Measurements from ENCODE around the gene LANCL2. TPM values are rescaled to one million over a fixed set of nuclear protein-coding genes. Genes with fewer than 3 reads are reported as not detected.

Gene LANCL2
- total RNA-seq, 1 experiment from 2014 or later, result 26.4 TPM

DNA sequence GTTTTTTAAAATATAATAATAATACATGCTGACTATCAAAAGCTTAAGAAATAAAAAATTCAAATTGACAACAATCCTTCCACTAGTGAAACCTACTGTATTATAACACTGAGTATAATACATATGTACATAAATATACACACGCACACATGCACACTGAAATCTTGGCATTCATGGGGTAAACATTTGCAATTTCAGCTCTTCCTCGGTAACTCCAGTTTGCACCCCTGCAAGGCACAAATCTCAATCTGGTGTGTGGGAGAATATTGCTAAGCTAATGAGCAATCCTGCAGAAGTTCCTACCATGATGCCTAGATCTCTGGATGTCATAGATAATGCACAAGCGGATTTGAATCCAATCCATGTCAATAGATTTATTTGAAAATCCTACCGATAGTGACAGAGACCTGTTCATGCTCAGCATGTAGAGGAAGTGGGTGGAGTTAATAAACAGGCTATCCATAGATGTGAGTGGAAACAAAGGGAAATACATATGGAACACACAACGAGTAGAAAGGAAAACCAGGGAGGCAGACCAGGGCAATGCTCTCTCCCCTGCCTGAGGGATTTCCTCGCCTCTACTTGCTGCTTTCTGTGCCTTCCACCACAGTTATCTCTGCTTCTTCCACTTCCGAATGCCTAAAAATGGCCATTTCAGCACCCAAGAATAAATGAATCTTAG, 38.1 kb upstream of the LANCL2 start:
- Histone ChIP-seq H2AK5ac (ENCODE audit: insufficient read length, low read length) (no peak overlapping the region), H4K8ac (replicated peaks; ENCODE audit: insufficient read length, low read depth, low read length) (no peak overlapping the region), H4K5ac (ENCODE audit: insufficient read length, low read depth, low read length) (no peak overlapping the region), H3K27me3 (ENCODE audit: insufficient read depth, low read length) (no peaks in the 10 kb centered on the region), H3K23ac (ENCODE audit: insufficient read length, low read depth, low read length) (no peak overlapping the region), H3K79me2 (ENCODE audit: insufficient read depth, low read length) (no peaks in the 10 kb centered on the region), H2BK15ac (ENCODE audit: low read depth, low read length) (no peak overlapping the region), H2AFZ (ENCODE audit: low read length) (no peak overlapping the region), H2BK20ac (ENCODE audit: low read depth, low read length, poor library complexity, severe bottlenecking) (no peak overlapping the region), H2BK12ac (ENCODE audit: insufficient read length, low read depth, low read length) (no peak overlapping the region), H4K20me1 (ENCODE audit: control insufficient read depth, insufficient read depth, insufficient read length) (no peaks in the 10 kb centered on the region), H4K91ac (ENCODE audit: insufficient read length, low read depth, low read length) (no peak overlapping the region), H3T11ph (ENCODE audit: low read length) (no peak overlapping the region), H2BK120ac (ENCODE audit: low read depth, low read length, poor library complexity, severe bottlenecking) (no peak overlapping the region), H3K23me2 (ENCODE audit: insufficient read length, low read depth, low read length, poor library complexity, severe bottlenecking) (no peaks in the 10 kb centered on the region), H3K79me1 (ENCODE audit: insufficient read depth, low read depth, low read length, poor library complexity, severe bottlenecking) (no peaks in the 10 kb centered on the region), H3K4ac (ENCODE audit: low read depth, low read length) (no peak overlapping the region), H3K9ac (ENCODE audit: extremely low read depth, insufficient read length, low read length) (no peak overlapping the region), H3K18ac (ENCODE audit: insufficient read length, low read depth, low read length) (no peak overlapping the region), H3K4me1 (ENCODE audit: insufficient read depth, low read length) (no peaks in the 10 kb centered on the region), H3K27ac (ENCODE audit: insufficient read length, low read depth, low read length) (no peak overlapping the region), H3K56ac (ENCODE audit: insufficient read length, low read depth, low read length) (no peak overlapping the region), H3K4me2 (ENCODE audit: insufficient read depth, insufficient read length, low read length) (no peak overlapping the region), H3K14ac (ENCODE audit: insufficient read depth, low read length) (no peak overlapping the region), H2BK5ac (ENCODE audit: insufficient read length, low read length) (no peak overlapping the region), H3K9me3 (ENCODE audit: control insufficient read depth, low read depth, low read length) (no peaks in the 10 kb centered on the region)
- Mint-ChIP-seq H3K9me3 (no peaks in the 10 kb centered on the region), H3K36me3 (ENCODE audit: insufficient read depth in 1 of 3, low read depth in 3 of 3) (no peaks in the 10 kb centered on the region; a peak in 1 of 7 replicates), H3K27me3 (ENCODE audit: low read depth) (no peaks in the 10 kb centered on the region; the same call in 1 of the 2 replicates), H3K4me1 (no peaks in the 10 kb centered on the region), H3K27ac (no peak overlapping the region), H3K4me3 (no peak overlapping the region)
- no CpG with 5 or more reads among the region's 7 CpGs for WGBS (ENCODE audit: extremely low coverage, insufficient read length, low lambda C conversion rate)
- no peak for DNase-seq
- TF ChIP-seq, protein P1, sequence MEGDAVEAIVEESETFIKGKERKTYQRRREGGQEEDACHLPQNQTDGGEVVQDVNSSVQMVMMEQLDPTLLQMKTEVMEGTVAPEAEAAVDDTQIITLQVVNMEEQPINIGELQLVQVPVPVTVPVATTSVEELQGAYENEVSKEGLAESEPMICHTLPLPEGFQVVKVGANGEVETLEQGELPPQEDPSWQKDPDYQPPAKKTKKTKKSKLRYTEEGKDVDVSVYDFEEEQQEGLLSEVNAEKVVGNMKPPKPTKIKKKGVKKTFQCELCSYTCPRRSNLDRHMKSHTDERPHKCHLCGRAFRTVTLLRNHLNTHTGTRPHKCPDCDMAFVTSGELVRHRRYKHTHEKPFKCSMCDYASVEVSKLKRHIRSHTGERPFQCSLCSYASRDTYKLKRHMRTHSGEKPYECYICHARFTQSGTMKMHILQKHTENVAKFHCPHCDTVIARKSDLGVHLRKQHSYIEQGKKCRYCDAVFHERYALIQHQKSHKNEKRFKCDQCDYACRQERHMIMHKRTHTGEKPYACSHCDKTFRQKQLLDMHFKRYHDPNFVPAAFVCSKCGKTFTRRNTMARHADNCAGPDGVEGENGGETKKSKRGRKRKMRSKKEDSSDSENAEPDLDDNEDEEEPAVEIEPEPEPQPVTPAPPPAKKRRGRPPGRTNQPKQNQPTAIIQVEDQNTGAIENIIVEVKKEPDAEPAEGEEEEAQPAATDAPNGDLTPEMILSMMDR (conservative IDR thresholded peaks at IDR 0.05), result no peak

Measured in H9 (cell line).